ENCODE results near the gene ACAP1. TPM values are rescaled to one million over a fixed set of nuclear protein-coding genes. Genes with fewer than 3 reads are reported as not detected.
"Not testable (repeated sequence)": the region's sequence is repeated elsewhere in the genome, so short reads cannot be mapped to it uniquely, and the experiment has no call there.

Gene ACAP1
- total RNA-seq, 2 donors from 2014 or later, result 5.1 to 6.7 TPM

GRCh38 chr17:7363311-7363710 is 27.0 kb downstream of the ACAP1 start:
- no peak for DNase-seq (ENCODE audit: low spot score)
- no peaks in the 10 kb centered on the region for H3K27me3 ChIP-seq
- H3K9me3 ChIP-seq, result no peaks in the 10 kb centered on the region
- H3K4me1 ChIP-seq, result no peaks in the 10 kb centered on the region
- no peak overlapping the region for H3K4me3 ChIP-seq
- no peak overlapping the region for H3K27ac ChIP-seq
- no peak for TF ChIP-seq CTCF (IDR thresholded peaks at IDR 0.05)
- H3K36me3 ChIP-seq, result no peaks in the 10 kb centered on the region

- DNase-seq (ENCODE audit: low spot score); H3K9me3 ChIP-seq; H3K36me3 ChIP-seq; H3K4me1 ChIP-seq; H3K27me3 ChIP-seq; H3K27ac ChIP-seq; H3K4me3 ChIP-seq: not testable (repeated sequence)
Observed at GRCh38 chr17:7365963-7366362, 29.6 kb downstream of the ACAP1 start.

GRCh38 chr17:7367083-7367482 is 30.8 kb downstream of the ACAP1 start:
- no peak for DNase-seq (ENCODE audit: low spot score)
- H3K36me3 ChIP-seq, result no peaks in the 10 kb centered on the region
- H3K4me3 ChIP-seq, result no peak overlapping the region
- H3K9me3 ChIP-seq, result no peaks in the 10 kb centered on the region
- no peak overlapping the region for H3K27ac ChIP-seq
- no peaks in the 10 kb centered on the region for H3K27me3 ChIP-seq
- TF ChIP-seq CTCF (IDR thresholded peaks at IDR 0.05), result no peak
- H3K4me1 ChIP-seq, result no peaks in the 10 kb centered on the region

GRCh38 chr17:7367918-7368598 is 31.7 kb downstream of the ACAP1 start:
- H3K27me3 ChIP-seq, result no peaks in the 10 kb centered on the region
- no peak for TF ChIP-seq CTCF (IDR thresholded peaks at IDR 0.05)
- no peak overlapping the region for H3K4me3 ChIP-seq
- no peak for DNase-seq (ENCODE audit: low spot score)
- H3K4me1 ChIP-seq, result no peaks in the 10 kb centered on the region
- no peaks in the 10 kb centered on the region for H3K36me3 ChIP-seq
- no peaks in the 10 kb centered on the region for H3K9me3 ChIP-seq
- no peak overlapping the region for H3K27ac ChIP-seq

GRCh38 chr17:7368599-7368994 is 32.3 kb downstream of the ACAP1 start:
- not testable (repeated sequence) for H3K4me3 ChIP-seq; DNase-seq (ENCODE audit: low spot score); H3K27me3 ChIP-seq; H3K4me1 ChIP-seq; H3K9me3 ChIP-seq; H3K27ac ChIP-seq; H3K36me3 ChIP-seq

GRCh38 chr17:7369825-7370224 is 33.5 kb downstream of the ACAP1 start:
- DNase-seq (ENCODE audit: low spot score), result no peak
- no peaks in the 10 kb centered on the region for H3K4me1 ChIP-seq
- no peak for TF ChIP-seq CTCF (IDR thresholded peaks at IDR 0.05)
- no peaks in the 10 kb centered on the region for H3K36me3 ChIP-seq
- H3K27me3 ChIP-seq, result no peaks in the 10 kb centered on the region
- no peak overlapping the region for H3K27ac ChIP-seq
- no peak overlapping the region for H3K4me3 ChIP-seq
- no peaks in the 10 kb centered on the region for H3K9me3 ChIP-seq

GRCh38 chr17:7370853-7371252 is 34.5 kb downstream of the ACAP1 start:
- no peak overlapping the region for H3K4me3 ChIP-seq
- H3K27ac ChIP-seq, result no peak overlapping the region
- no peaks in the 10 kb centered on the region for H3K4me1 ChIP-seq
- no peaks in the 10 kb centered on the region for H3K27me3 ChIP-seq
- TF ChIP-seq CTCF (IDR thresholded peaks at IDR 0.05), result no peak
- no peaks in the 10 kb centered on the region for H3K9me3 ChIP-seq
- DNase-seq (ENCODE audit: low spot score), result no peak
- H3K36me3 ChIP-seq, result no peaks in the 10 kb centered on the region

Measured in right atrium auricular region (tissue), 2 donors.